Right forelimb (tissue), 1 donor: ENCODE data around the gene ZNF681.
A peak's percentile ranks its signal among the peaks of the same experiment; 100 is the strongest.
"Not testable (repeated sequence)": the region's sequence is repeated elsewhere in the genome, so short reads cannot be mapped to it uniquely, and the experiment has no call there.

Experiments used
- DNase-seq: peaks from one replicate; pipeline ENCODE4 v3.0.0-alpha.2; 2018

Gene ZNF681

DNA sequence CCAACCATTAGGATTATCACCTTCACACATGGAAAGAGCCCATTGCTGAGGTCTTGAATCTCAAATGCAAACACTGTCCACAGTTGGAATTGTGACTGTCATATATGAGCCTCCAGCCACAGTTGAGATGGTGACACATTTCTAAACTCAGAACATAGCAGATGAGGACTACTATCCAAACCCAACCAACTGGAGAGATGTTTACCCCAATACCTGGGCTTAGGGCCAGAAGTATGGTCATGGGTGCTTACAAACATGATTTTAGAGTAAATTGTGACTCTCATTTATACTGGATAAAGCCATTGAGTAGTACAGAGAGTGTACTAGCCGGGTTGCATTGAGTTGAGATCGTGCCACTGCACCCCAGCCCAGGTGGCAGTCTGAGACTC lies 14.0 kb upstream of the ZNF681 start:
- no peak for DNase-seq

DNA sequence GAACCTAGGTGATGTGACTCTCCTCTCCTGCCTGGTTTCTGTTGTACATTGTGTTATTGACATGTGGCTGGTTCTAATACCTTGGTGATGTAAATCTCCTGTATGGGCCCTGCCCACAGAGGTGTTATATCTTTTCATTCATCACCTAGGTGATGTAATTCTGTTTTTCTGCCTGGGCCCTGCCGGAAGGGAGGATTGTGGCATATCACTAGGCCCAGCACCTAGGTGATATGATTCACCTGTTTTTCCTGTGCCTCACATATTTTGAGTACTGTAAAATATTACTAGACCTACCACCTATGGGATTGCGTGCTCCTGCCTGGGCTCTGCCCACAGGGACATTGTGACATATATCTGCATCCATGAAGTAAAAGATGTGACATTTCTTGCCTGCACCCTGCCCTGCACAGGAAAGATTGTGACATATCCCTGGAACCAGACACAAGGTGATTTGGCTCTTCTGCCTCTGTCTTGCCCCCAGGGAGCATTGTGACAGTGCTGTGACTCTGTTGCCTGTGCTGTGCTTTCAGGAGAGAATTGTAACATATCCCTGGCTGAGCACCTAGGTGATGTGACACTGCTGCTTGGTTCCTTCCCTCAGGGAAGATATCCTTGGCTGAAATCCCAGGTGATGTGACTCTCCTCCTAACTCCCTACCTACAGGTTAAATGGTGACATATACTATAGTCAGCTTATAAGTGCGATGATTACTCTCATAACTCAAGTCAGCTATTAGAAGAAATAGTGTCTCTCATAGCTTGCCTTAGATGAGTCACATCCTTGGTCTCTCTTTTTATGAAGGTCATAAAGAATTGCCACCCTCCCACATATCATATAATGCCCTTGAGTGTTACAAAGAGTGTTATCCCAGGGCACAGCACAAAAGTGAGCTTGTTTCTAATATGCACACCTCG lies 13.3 kb upstream of the ZNF681 start:
- DNase-seq: no peak

DNA sequence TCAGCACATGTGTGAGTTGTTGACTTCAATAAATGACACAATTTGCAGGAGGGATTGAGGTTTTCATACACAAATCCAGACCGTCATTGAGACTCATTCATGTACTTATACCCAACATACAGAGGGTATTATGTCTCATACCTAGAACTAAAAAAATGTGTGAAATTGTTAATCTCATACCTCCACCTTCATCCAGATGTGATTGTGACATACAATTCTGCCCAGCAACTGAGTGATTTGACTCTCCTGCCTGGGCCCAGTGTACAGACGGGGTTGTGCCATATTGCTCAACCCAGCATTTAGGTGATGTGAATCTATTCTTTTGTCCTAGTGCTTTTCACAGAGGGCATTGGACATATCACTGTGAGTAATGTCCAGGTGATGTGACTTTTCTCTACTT lies 12.6 kb upstream of the ZNF681 start:
- no peak for DNase-seq

DNA sequence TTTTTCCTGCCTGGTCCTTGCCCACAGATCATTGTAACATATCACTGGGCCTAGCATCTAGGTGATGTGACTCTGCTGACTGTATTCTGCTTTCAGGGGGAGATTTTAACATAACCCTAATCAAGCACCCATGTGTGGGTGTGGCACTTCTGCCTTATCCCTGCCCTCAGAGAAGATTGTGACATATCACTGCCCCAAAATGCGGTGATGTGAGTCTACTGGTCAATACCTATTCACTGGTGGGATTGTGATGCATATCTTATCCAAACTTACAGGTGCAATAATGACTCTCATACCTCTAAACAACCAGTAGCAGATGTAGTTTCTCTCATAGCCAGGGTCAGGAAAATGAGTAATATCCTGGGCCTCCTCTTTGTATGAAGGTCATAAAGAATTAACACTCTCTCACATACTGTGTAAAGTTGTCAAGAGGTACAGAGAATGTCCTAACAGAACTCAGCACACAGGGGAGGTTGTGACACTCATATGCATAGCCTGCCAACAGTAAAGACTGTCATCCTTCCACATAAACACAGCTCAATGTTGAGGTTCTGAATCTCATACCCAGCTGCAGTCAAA lies 12.1 kb upstream of the ZNF681 start:
- DNase-seq: no peak

DNA sequence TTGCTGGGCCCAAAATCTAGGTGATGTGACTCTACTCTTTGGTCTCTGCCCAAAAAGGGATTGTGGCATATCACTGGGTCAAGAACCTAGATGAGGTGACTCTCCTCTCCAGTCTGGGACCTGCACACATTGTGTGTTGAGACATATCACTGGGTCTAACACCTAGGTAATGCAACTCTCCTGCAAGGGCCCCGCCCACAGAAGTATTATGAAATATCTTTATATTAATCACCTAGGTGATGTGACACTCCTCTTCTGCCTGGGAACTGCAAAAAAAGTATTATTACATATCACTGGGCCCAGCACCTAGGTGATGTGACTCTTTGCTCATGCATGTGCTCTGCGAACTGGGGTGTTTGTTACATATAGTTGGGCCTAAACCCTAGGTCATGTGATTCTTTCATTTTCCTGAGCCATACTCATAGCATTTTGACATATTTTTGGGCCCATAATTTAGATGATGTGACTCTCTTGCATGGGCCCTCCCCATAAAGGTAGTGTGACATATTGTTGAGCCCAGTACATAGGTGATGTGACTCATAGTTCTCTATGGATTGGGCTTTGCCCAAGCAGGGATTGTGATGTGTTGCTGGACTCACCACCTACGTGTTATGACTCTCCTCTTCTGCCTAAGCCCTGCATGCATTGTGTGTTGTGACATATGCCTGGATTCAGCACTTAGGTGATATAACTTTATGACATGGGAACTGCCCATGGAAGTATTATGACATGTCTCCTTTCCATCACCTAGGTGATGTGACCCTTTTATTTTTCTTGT lies 11.2 kb upstream of the ZNF681 start:
- no peak for DNase-seq

DNA sequence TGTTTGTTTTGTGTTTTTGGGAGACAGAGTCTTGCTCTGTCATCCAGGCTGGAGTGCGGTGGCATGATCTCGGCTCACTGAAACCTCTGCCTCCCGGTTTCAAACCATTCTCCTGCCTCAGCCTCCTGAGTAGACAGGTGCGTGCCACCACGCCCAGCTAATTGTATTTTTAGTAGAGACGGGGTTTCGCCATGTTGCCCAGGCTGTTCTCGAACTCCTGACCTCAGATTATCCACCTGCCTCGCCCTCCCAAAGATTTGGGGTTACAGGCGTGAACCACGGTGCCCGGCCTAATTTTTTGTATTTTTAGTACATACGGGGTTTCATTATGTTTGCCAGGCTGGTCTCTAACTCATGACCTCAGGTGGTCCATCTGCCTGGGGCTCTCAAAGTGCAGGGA lies 8.3 kb upstream of the ZNF681 start:
- DNase-seq: no peak

DNA sequence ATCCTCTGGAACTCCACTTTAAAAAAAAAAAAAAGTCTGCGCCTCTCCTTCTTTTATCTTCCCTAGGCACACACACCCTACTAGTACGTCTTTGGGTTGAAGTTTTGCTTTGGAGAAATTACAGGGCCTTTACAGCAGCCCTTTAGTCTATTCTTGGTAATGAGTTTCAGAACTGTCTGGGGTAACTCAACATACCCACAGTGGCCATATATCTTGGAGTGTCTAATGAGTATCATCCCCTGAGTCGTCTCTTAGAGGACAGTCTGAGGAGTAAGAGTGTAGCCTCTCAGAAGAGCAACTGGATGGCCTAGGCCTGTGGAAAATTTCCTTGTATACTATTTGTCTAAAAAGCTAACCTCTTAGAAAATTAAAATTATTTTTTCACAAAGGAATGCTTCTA lies 6.1 kb upstream of the ZNF681 start:
- no peak for DNase-seq

DNA sequence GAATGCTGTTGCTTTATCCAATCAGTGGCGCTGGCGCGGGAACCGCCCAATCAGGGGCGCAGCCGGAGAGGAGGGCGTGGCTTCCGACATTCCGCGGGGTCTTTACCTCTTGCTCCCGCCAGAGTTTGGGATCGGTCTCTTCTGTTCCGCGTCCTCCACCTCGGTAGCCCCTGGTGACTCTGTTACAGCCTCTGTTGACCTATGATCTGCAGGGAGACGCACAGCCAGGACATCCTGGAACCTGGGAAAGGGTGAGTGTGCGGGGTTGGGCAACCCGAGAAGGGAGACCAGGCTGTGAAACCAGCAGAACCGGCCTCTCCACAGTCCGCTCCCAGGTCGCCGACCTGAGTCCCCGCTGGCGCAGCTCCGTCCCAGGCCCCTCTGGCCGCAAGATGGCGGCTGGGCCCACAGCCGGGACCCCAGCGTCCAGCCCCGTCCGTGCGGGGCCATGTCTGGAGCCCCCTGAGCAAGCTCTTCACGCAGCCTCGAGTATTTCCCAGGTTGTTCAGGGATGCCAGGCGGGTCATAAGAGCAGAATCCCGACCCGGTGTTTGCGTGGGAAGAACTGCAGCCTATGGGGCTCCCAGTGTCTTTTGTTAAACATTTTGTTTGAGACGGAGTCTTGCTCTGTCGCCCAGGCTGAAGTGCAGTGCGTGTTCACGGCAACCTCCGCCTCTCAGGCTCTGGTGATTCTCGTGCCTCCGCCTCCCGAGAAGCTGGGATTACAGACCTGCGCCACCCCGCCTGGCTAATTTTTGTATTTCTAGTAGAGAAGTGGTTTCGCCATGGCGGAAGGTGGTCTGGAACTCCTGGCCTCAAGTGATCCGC lies 4.4 kb upstream of the ZNF681 start:
- peak; percentile 89 for DNase-seq

DNA sequence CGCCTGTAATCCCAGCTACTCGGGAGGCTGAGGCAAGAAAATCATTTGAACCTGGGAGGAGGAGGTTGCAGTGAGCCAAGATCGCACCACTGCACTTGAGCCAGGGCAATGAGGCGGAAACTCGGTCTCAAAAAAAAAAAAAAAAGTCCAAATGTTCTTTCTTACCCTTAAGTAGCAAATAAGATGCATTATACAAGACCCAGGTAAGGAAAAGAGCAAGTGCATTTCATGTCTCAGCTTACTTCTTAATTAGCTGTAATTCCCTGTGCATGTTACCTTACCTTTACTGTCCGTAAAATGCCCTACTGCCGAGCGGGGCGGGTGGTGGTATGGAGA lies 3.8 kb upstream of the ZNF681 start:
- no peak for DNase-seq

DNA sequence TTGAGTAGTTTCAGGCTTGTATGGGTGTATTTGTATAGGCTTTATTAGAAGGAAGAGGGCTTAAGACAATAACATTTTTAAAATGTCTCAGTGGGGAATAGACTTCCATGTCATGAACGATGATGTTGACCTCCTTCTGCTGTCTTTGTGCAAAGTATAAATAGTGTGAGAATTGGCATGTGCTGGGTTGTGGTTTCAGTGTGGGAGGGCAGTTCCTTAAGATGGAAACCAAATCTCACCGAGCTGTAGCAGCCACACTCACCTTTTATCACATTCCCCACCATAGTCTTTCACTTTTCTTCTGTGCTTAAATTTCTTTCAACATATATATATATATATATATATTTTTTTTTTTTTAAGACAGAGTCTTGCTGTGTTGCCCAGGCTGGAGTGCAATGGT lies 1.6 kb upstream of the ZNF681 start:
- DNase-seq: not testable (repeated sequence)

DNA sequence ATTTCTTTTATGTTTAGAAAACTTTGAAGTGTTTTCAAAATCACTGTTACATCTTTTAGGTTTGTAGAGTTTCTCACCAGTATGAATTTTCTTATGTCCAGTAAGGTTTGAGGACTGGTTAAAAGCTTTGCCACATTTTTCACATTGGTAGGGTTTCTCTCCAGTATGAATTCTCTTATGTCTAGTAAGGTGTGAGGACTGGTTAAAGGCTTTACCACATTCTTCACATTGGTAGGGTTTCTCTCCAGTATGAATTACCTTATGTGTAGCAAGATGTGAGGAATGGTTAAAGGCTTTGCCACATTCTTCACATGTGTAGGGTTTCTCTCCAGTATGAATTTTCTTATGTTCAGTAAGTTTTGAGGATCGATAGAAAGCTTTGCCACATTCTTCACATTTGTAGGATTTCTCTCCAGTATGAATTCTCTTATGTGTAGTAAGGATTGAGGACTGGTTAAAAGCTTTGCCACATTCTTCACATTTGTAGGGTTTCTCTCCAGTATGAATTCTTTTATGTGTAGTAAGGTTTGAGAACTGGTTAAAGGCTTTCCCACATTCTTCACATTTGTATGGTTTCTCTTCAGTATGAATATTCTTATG lies 15.0 kb downstream of the ZNF681 start:
- DNase-seq: not testable (repeated sequence)

DNA sequence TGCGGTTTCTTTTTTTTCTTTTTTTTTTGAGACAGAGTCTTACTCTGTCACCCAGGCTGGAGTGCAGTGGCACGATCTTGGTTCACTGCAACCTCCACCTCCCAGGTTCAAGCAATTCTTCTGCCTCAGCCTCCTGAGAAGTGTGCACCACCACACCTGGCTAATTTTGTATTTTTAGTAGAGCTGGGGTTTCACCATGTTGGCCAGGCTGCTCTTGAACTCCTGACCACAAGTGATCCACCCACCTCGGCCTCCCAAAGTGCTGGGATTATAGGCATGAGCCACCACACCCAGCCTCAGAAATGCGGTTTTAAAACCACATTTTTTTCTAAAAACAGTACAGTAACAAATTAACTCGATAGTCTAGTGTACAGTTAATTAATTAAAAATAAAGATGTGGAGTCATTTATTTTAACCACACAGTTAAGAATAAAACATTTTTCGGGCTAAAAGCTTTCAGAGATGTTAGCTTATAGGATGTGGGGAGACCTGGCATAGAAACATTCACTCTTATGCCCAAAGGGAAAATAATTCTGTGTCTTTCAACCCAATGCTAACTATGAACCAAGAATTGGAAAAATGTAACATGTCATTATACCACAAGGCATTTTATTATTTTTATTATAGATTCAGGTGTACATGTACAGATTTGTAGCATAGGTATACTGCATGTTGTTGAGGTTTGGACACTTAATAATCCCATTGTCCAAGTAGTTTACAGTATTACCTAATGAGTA lies 27.8 kb downstream of the ZNF681 start:
- DNase-seq: not testable (repeated sequence)

DNA sequence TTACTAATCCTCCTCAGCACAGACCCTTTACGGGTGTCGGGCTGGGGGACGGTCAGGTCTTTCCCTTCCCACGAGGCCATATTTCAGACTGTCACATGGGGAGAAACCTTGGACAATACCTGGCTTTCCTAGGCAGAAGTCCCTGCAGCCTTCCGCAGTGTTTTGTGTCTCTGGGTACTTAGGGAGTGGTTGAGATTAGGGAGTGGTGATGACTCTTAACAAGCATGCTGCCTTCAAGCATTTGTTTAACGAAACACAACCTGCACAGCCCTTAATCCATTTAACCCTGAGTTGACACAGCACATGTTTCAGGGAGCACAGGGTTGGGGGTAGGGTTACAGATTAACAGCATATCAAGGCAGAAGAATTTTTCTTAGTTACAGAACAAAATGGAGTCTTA lies 34.5 kb downstream of the ZNF681 start:
- not testable (repeated sequence) for DNase-seq

DNA sequence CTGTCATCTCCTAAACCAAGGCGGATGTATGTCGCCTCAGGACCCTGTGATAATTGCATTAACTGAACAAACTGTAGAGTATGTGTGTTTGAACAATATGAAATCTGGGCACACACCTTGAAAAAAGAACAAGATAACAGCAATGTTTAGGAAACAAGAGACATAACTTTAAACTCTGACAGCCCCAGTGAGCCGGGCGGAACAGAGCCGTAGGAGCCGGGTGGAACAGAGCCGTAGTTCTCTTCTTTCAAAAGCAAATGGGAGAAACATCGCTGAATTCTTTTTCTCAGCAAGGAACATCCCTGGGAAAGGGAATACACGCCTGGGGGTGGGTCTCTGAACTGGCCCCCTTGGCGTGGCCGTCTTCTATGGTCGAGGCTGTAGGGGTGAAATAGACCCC lies 39.9 kb downstream of the ZNF681 start:
- no peak for DNase-seq

DNA sequence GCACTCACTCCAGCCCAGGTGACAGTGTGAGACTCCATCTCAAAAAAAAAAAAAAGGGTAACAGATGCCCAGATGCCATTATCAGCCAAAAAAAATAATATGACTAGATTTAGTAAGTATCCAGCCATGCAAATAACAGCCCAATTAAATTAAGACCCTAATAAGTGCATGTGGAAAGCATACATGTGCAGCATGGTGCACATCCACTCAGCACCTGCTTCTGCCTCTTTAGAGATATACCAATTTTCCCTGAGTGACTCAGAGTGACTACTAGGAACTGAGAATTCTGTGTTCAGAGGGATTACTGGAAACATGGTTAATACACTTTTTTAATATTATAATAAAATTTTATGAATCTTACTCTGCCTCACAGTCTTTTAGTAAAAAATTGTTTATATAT lies 41.9 kb downstream of the ZNF681 start:
- DNase-seq: no peak

DNA sequence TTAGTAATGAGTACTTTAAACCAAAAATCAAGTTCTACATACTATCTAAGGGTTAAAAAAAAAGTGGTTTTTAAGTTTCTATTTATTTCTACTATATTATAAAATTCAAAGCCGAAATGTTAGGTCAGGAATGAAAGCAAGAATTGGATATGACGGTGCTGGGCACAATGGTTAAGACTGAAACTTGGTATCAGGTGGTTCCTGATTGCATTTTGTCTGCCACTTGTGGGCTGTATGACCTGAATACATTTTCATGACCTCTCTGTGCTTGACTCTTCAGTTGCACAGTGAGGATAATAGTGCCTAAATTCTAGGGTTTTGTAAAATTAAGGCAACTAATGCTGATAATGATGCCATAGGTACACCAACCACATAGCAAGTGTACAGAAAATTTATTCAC lies 49.3 kb downstream of the ZNF681 start:
- no peak for DNase-seq

DNA sequence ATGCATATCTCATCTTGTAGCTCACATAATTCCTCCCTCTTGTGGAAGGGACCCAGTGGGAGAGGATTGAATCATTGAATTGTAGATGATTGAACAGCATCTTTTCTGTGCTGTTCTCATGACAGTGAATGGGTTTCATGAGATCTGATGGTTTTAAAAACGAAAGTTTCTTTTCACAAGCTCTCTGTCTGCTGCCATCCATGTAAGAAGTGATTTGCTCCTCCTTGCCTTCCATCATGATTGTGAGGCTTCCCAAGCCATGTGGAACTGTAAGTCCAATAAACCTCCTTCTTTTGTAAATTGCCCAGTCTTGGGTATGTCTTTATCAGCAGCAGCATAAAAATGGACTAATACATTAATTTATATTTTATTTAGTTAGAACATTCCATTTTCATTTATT lies 52.0 kb downstream of the ZNF681 start:
- no peak for DNase-seq

DNA sequence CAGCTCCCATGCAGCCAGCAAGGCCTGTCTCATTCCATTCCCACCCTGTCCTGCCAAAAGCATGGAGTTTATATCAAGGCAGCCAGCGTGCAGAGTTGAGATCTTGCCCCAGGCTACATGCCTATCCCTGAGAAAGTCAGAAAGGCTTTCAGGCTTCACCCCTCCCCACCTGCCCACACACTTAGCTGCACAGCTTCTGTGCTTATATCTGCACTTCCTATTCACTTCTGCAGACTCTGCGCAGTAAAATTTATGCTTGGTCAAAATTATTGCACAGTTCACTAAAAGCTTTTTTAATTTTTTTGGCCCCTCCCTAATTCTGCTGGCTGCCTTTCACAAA lies 59.2 kb downstream of the ZNF681 start:
- no peak for DNase-seq

DNA sequence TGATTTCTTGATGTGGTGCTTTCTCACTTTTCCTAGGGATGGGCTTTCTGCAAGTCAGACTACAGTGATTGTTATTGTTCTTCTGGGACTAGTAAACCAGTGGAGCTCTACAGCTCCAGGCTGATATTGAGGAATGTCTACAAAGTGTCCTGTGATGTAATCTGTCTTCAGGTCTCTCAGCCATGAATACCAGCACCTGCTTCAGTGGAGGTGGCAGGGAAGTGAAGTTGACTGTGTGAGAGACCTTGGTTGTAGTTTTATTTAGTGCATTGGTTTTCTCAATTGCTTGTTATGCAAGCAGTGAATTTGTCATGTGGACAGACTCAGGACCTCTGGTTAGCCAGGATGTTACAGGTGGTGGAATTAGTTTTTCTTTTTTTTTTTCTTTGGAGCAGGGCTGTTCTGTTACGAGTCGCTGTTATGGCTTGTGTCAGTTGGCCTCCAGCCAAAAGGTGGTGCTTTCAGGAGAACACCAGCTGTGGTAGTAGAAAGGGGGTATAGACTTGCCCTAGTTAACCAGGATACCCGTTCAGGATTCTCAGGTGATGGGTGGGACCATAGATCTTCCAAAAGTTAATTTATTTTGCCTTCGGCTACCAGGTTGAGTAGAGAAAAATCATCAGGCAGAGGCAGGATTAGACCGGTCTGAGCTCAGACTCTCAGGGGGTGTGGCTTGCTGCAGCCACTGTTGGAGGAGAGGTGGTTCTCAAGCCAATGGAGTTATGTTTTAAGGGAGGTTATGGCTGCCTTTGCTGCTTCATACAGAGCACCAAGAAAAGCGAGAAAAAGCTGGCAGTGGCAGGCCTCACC lies 59.8 kb downstream of the ZNF681 start:
- no peak for DNase-seq

DNA sequence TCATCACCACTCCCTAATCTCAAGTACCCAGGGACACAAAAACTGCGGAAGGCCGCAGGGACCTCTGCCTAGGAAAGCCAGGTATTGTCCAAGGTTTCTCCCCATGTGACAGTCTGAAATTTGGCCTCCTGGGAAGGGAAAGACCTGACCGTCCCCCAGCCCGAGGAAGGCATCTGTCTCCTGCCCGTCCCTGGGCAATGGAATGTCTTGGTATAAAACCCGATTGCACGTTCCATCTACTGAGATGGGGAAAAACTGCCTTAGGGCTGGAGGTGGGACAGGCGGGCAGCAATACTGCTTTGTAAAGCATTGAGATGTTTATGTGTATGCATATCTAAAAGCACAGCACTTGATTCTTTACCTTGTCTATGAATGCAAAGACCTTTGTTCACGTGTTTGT lies 65.8 kb downstream of the ZNF681 start:
- DNase-seq: not testable (repeated sequence)
